A549 (cell line): ENCODE measurements around the gene DHDH. TPM values are rescaled to one million over a fixed set of nuclear protein-coding genes. Genes with fewer than 3 reads are reported as not detected.
"Not testable (repeated sequence)": the region's sequence is repeated elsewhere in the genome, so short reads cannot be mapped to it uniquely, and the experiment has no call there.

Experiments used
- ATAC-seq, 2 experiments: fragments of 200-7000 bp in 1 of 2; fragments of >200 bp in 1 of 2; cut with Nextera tagmentation in 1 of 2; cut with Tn5 transposase in 1 of 2; 3 replicates each; pipeline versions ENCODE4 v1.8.0 to v1.9.1; 2018 to 2020; ENCODE audit warnings: mild to moderate bottlenecking in 1 of 2, moderate library complexity in 1 of 2
- CTCF ChIA-PET: fragments of 300-600 bp; sonication (Branson Sonifier 250); formaldehyde crosslinking; extraction: SDS; loops from one replicate; lab custom pipeline; 2021; ENCODE audit warnings: antibody characterized with exemption, inconsistent platforms; lab: Yijun Ruan, JAX
- POLR2A ChIA-PET: fragments of 350-600 bp; formaldehyde crosslinking; extraction: SDS; loops from one replicate; lab custom pipeline; 2021; ENCODE audit warnings: antibody characterized with exemption, inconsistent platforms; lab: Yijun Ruan, JAX
- DNase-seq, 2 experiments: peaks; one replicate each; pipeline versions ENCODE4 v3.0.0 to v3.0.0-alpha.2; 2011 to 2016; ENCODE audit warnings: low read depth in 1 of 2, low spot score in 1 of 2
- FAIRE-seq: peaks from 2 replicates; lab custom pipeline; 2011; peaks lifted over from hg19 to GRCh38; lab: Jason Lieb, UNC
- H3K27ac ChIP-seq, 2 experiments: fragments of >200 bp; sonication (Bioruptor Twin); formaldehyde crosslinking; 3 replicates each; pipeline ENCODE4 v1.5.1; 2016 to 2017
- H3K4me1 ChIP-seq: fragments of >200 bp; sonication (Bioruptor Twin); formaldehyde crosslinking; 3 replicates; pipeline ENCODE4 v1.6.1; 2016
- H3K4me2 ChIP-seq: fragments of >200 bp; sonication (Bioruptor Twin); formaldehyde crosslinking; 3 replicates; pipeline ENCODE4 v1.6.1; 2016
- H3K4me3 ChIP-seq: fragments of >200 bp; sonication (Bioruptor Twin); formaldehyde crosslinking; 3 replicates; pipeline ENCODE4 v1.5.1; 2016
- H3K9me3 ChIP-seq: fragments of >200 bp; sonication (Bioruptor Twin); formaldehyde crosslinking; 3 replicates; pipeline ENCODE4 v1.6.1; 2016
- ATOH8 ChIP-seq: fragments of 250-450 bp; sonication (Bioruptor Pico); IDR thresholded peaks from 2 replicates; pipeline ENCODE4 v1.5.0; 2020; ENCODE audit warnings: low read depth, mild to moderate bottlenecking, moderate library complexity
- CBX2 ChIP-seq: fragments of 200-600 bp; sonication (generic); IDR thresholded peaks from 2 replicates; pipeline ENCODE4 v1.6.1; 2016; ENCODE audit warnings: low read depth, mild to moderate bottlenecking, borderline replicate concordance
- CTCF ChIP-seq: fragments of >200 bp; sonication (Bioruptor Twin); formaldehyde crosslinking; IDR thresholded peaks from 3 replicates; pipeline ENCODE4 v1.5.1; 2016
- E2F6 ChIP-seq: IDR thresholded peaks from 2 replicates; pipeline ENCODE4 v1.6.1; 2012; ENCODE audit warnings: low read depth, borderline replicate concordance
- EHF ChIP-seq: fragments of 250-450 bp; sonication (Bioruptor Pico); IDR thresholded peaks from 2 replicates; pipeline ENCODE4 v1.5.0; 2020; ENCODE audit warnings: mild to moderate bottlenecking
- ELK1 ChIP-seq: fragments of 150-350 bp; IDR thresholded peaks from 2 replicates; pipeline ENCODE4 v1.6.1; 2014; ENCODE audit warnings: low read depth, mild to moderate bottlenecking, low read length
- EP300 ChIP-seq, 2 experiments: fragments of >200 bp; sonication (Bioruptor Twin); formaldehyde crosslinking; IDR thresholded peaks; 2 replicates in 1 of 2; 3 replicates in 1 of 2; pipeline ENCODE4 v1.6.1; 2016 to 2017
- FOSL2 ChIP-seq, 2 experiments: fragments of 450-650 bp in 1 of 2; fragments of >200 bp in 1 of 2; sonication (Bioruptor Twin) in 1 of 2; formaldehyde crosslinking; IDR thresholded peaks; 2 replicates each; pipeline versions ENCODE4 v1.5.0 to v1.6.1; 2016 to 2020; ENCODE audit warnings: mild to moderate bottlenecking in 1 of 2, moderate library complexity in 1 of 2
- HES2 ChIP-seq: fragments of >200 bp; sonication (Bioruptor Twin); formaldehyde crosslinking; IDR thresholded peaks from 2 replicates; pipeline ENCODE4 v1.6.1; 2016
- HOXB13 ChIP-seq: fragments of 250-450 bp; sonication (Bioruptor Pico); IDR thresholded peaks from 2 replicates; pipeline ENCODE4 v1.5.0; 2020; ENCODE audit warnings: low read depth, mild to moderate bottlenecking, moderate library complexity
- HOXB5 ChIP-seq: fragments of 250-450 bp; sonication (Bioruptor Pico); IDR thresholded peaks from 2 replicates; pipeline ENCODE4 v1.5.0; 2020; ENCODE audit warnings: mild to moderate bottlenecking, moderate library complexity
- MAFK ChIP-seq: fragments of 450-650 bp; IDR thresholded peaks from 2 replicates; pipeline ENCODE4 v1.6.1; 2014; ENCODE audit not compliant: partially characterized antibody
- NFE2L2 ChIP-seq: fragments of 150-350 bp; conservative IDR thresholded peaks from 2 replicates; pipeline ENCODE4 v1.6.1; 2014; ENCODE audit warnings: low read length
- NR3C1 ChIP-seq: fragments of >200 bp; sonication (Bioruptor Twin); formaldehyde crosslinking; IDR thresholded peaks from 3 replicates; pipeline ENCODE4 v1.6.1; 2017
- RNF2 ChIP-seq: fragments of 200-600 bp; sonication (generic); IDR thresholded peaks from 2 replicates; pipeline ENCODE4 v1.6.1; 2016; ENCODE audit warnings: low read depth, mild to moderate bottlenecking, antibody characterized with exemption, moderate library complexity, borderline replicate concordance
- TFCP2L1 ChIP-seq: fragments of 250-450 bp; sonication (Bioruptor Pico); IDR thresholded peaks from 2 replicates; pipeline ENCODE4 v1.5.0; 2021; ENCODE audit warnings: mild to moderate bottlenecking
- TP53 ChIP-seq: fragments of 250-450 bp; sonication (Bioruptor Pico); IDR thresholded peaks from 2 replicates; pipeline ENCODE4 v1.5.0; 2021; ENCODE audit warnings: mild to moderate bottlenecking, moderate library complexity
- ZNF302 ChIP-seq: fragments of 250-450 bp; sonication (Bioruptor Pico); IDR thresholded peaks from 2 replicates; pipeline ENCODE4 v1.9.0; 2021; ENCODE audit warnings: inconsistent platforms, mild to moderate bottlenecking, moderate library complexity
- WGBS: methylation state at CpG from one replicate; pipeline ENCODE4 v1.1.6; 2017; ENCODE audit errors: missing lambda C conversion rate; 5-methylcytosine and 5-hydroxymethylcytosine counted together
- polyA plus RNA-seq, 4 experiments: library from polyadenylated mRNA; depleted of rRNA in 3 of 4; stranded (reverse); fragments of >200 nt; fragmentation: RNase III in 1 of 4; extraction: RNeasy Plus Mini Kit Qiagen cat#74134 plus additional on column Dnase treatment in 1 of 4; gene quantifications; 2 replicates in 3 of 4; 3 replicates in 1 of 4; pipeline ENCODE4 v1.2.3, GENCODE V29; 2011 to 2017

The DHDH gene
- polyA plus RNA-seq, 2 of the 4 experiments (the other 2 are of a cell fraction) = 0.78 to 1.2 TPM

- POLR2A ChIA-PET = interaction anchor here (1.0 kb wide), 1 partner anchor 9 kb away, joined by 3 read pairs; no protein-coding TSS in a partner anchor
- H3K4me3 ChIP-seq, FAIRE-seq, DNase-seq, H3K27ac ChIP-seq, H3K4me2 ChIP-seq, ATAC-seq, H3K9me3 ChIP-seq, H3K4me1 ChIP-seq: not testable (repeated sequence)
- TF ChIP-seq HOXB13 (0 out of 2 replicates have a peak, but pooled peaks have one; percentile 59), ZNF302 (CRISPR knock-in tag) (peak; percentile 40; the same call in 1 of the 2 replicates), EHF (CRISPR knock-in tag) (0 out of 2 replicates have a peak, but pooled peaks have one; percentile 28)
- 25% methylated on average over 3 of the region's 3 CpGs for WGBS
- CTCF ChIA-PET = interaction anchor here (0.6 to 1.6 kb wide), 2 partner anchors 33 to 81 kb away, joined by 3 to 6 read pairs; no protein-coding TSS in a partner anchor
Measured at GRCh38 chr19:48889496-48889895, 44.0 kb upstream of the DHDH start.

GRCh38 chr19:48890551-48890950 lies 42.9 kb upstream of the DHDH start:
- WGBS = 81% methylated on average over 4 of the region's 4 CpGs
- H3K4me3 ChIP-seq = no peak overlapping the region
- peak overlapping the region in 1 of 2 experiments; percentile 29; a peak in 1 of 6 replicates for H3K27ac ChIP-seq
- TF ChIP-seq NR3C1 (no peak), ZNF302 (CRISPR knock-in tag) (no peak), MAFK (peak; percentile 39), NFE2L2 (0 out of 2 replicates have a peak, but pooled peaks have one; percentile 26)
- TF ChIP-seq, all 56 proteins: peak for 2
- ATAC-seq = peak; percentile 49 to 52; a peak in 3 of 6 replicates
- POLR2A ChIA-PET = interaction anchor here (0.7 kb wide), 1 partner anchor 21 kb away, joined by 3 read pairs; no protein-coding TSS in a partner anchor
- H3K4me2 ChIP-seq = no peak overlapping the region
- 0 out of 3 replicates have a peak, but pooled peaks cover 4% of the 10 kb centered on the region for H3K4me1 ChIP-seq
- no peak for FAIRE-seq
- CTCF ChIA-PET = interaction anchor here (0.6 kb wide), 1 partner anchor 51 kb away, joined by 3 read pairs; no protein-coding TSS in a partner anchor
- H3K9me3 ChIP-seq = no peaks in the 10 kb centered on the region
- DNase-seq = no peak

GRCh38 chr19:48895226-48895625 lies 38.3 kb upstream of the DHDH start:
- CTCF ChIA-PET = interaction anchor here (1.2 to 1.9 kb wide), 4 partner anchors 10 to 108 kb away, joined by 4 to 9 read pairs (median 5); no protein-coding TSS in a partner anchor
- peaks cover 12% of the 10 kb centered on the region; the same call in 2 of the 3 replicates for H3K4me1 ChIP-seq
- no peak overlapping the region for H3K4me3 ChIP-seq
- no peak for ATAC-seq
- no peak for TF ChIP-seq ELK1
- no peak for TF ChIP-seq RNF2
- TF ChIP-seq TP53 (CRISPR knock-in tag) = no peak
- no peak for TF ChIP-seq E2F6
- TF ChIP-seq CTCF = no peak
- TF ChIP-seq EP300 (IDR thresholded peaks at IDR 0.05) = no peak
- TF ChIP-seq, all 56 proteins: peak for 0
- H3K27ac ChIP-seq = no peak overlapping the region
- no peak overlapping the region for H3K4me2 ChIP-seq
- no peaks in the 10 kb centered on the region for H3K9me3 ChIP-seq
- POLR2A ChIA-PET = no interaction called here
- no peak for FAIRE-seq
- DNase-seq = no peak
- WGBS = 93% methylated on average over 21 of the region's 21 CpGs

- H3K9me3 ChIP-seq = no peaks in the 10 kb centered on the region
- no peak overlapping the region for H3K4me3 ChIP-seq
- no peak overlapping the region for H3K4me2 ChIP-seq
- H3K4me1 ChIP-seq = peaks cover 14% of the 10 kb centered on the region; the same call in 2 of the 3 replicates
- 88% methylated on average over 16 of the region's 25 CpGs for WGBS
- ATAC-seq = no peak
- FAIRE-seq = no peak
- ChIA-PET POLR2A (interaction anchor here (0.9 kb wide), 1 partner anchor 24 kb away, joined by 3 read pairs; the partner anchor contains the start of gene PPP1R15A), CTCF (interaction anchor here (0.6 to 1.7 kb wide), 7 partner anchors 11 to 108 kb away, joined by 3 to 9 read pairs (median 4); no protein-coding TSS in a partner anchor)
- H3K27ac ChIP-seq = 0 out of 6 replicates have a peak overlapping the region, but pooled peaks of 1 of the 2 experiments have one; percentile 31
- no peak for DNase-seq
- no peak for TF ChIP-seq E2F6
- no peak for TF ChIP-seq ZNF302 (CRISPR knock-in tag)
- no peak for TF ChIP-seq TFCP2L1
- no peak for TF ChIP-seq CBX2
- TF ChIP-seq HOXB5 (CRISPR knock-in tag) = no peak
- no peak for TF ChIP-seq CTCF
- no peak for TF ChIP-seq FOSL2 (IDR thresholded peaks at IDR 0.05)
- no peak for TF ChIP-seq FOSL2 (CRISPR knock-in tag; IDR thresholded peaks at IDR 0.05)
- no peak for TF ChIP-seq ATOH8
- TF ChIP-seq HES2 = no peak
Measured at GRCh38 chr19:48896191-48896720, 37.2 kb upstream of the DHDH start.
